Loucy (cell line): ENCODE results near the gene TUBA8.

Experiments used
- CTCF ChIP-seq: fragments of 200-600 bp; sonication (generic); conservative IDR thresholded peaks from 2 replicates; pipeline ENCODE4 v1.5.1; 2014; ENCODE audit warnings: mild to moderate bottlenecking, antibody characterized with exemption, low read length
- EZH2phosphoT487 ChIP-seq: fragments of 200-600 bp; IDR thresholded peaks from 2 replicates; pipeline ENCODE4 v1.6.1; 2018; ENCODE audit warnings: antibody characterized with exemption, mild to moderate bottlenecking, moderate library complexity, borderline replicate concordance

- TF ChIP-seq CTCF (no peak), EZH2phosphoT487 (no peak)
Observed at GRCh38 chr22:18062421-18062820, 48.2 kb upstream of the TUBA8 start.
